ENCODE measurements around the gene MBLAC1. TPM values are rescaled to one million over a fixed set of nuclear protein-coding genes. Genes with fewer than 3 reads are reported as not detected.
"Not testable (repeated sequence)": the region's sequence is repeated elsewhere in the genome, so short reads cannot be mapped to it uniquely, and the experiment has no call there.

The MBLAC1 gene
- total RNA-seq, 1 donor from 2014 or later, result 3.7 TPM

- DNase-seq, result no peak
Measured at GRCh38 chr7:100124301-100125230, 2.2 kb upstream of the MBLAC1 start.

- no peak for DNase-seq
Measured at GRCh38 chr7:100126239-100126930, 382 bp upstream of the MBLAC1 start.

GRCh38 chr7:100127866-100128636, 1.3 kb downstream of the MBLAC1 start:
- peak; percentile 33 for DNase-seq

GRCh38 chr7:100128637-100128963, 1.8 kb downstream of the MBLAC1 start:
- DNase-seq, result no peak

GRCh38 chr7:100130220-100130607, 3.4 kb downstream of the MBLAC1 start:
- not testable (repeated sequence) for DNase-seq

- DNase-seq, result peak; percentile 73
Measured at GRCh38 chr7:100130608-100131453, 4.1 kb downstream of the MBLAC1 start.

GRCh38 chr7:100132126-100132525, 5.4 kb downstream of the MBLAC1 start:
- no peak for DNase-seq

GRCh38 chr7:100132697-100133151, 6.0 kb downstream of the MBLAC1 start:
- peak; percentile 83 for DNase-seq

GRCh38 chr7:100137851-100138760, 11.3 kb downstream of the MBLAC1 start:
- DNase-seq, result no peak

GRCh38 chr7:100141555-100141949, 14.8 kb downstream of the MBLAC1 start:
- no peak for DNase-seq

GRCh38 chr7:100142461-100142860, 15.7 kb downstream of the MBLAC1 start:
- DNase-seq, result no peak

- not testable (repeated sequence) for DNase-seq
Measured at GRCh38 chr7:100146350-100146749, 19.6 kb downstream of the MBLAC1 start.

GRCh38 chr7:100147278-100147677, 20.5 kb downstream of the MBLAC1 start:
- DNase-seq, result no peak

- DNase-seq, result no peak
Measured at GRCh38 chr7:100148225-100148558, 21.4 kb downstream of the MBLAC1 start.

- peak; percentile 99 for DNase-seq
Measured at GRCh38 chr7:100148559-100149328, 22.0 kb downstream of the MBLAC1 start, which contains the start of gene LAMTOR4. LAMTOR4 (plus strand) TSS chr7:100148918; CDS start chr7:100148973, 55 bp downstream.

GRCh38 chr7:100152404-100152803, 25.6 kb downstream of the MBLAC1 start:
- no peak for DNase-seq

- DNase-seq, result no peak
Measured at GRCh38 chr7:100152937-100153666, 26.3 kb downstream of the MBLAC1 start.

GRCh38 chr7:100153708-100154535, 27.2 kb downstream of the MBLAC1 start:
- DNase-seq, result no peak

Measured in dermis blood vessel endothelial cell (primary cell).